Stimulated activated CD4-positive, alpha-beta T cell treated with anti-CD3 and anti-CD28 coated beads, Interleukin-2, amount 100 ng/mL, for 48 hours (primary cell): ENCODE measurements around the gene LHFPL2.
"Not testable (repeated sequence)": the region's sequence is repeated elsewhere in the genome, so short reads cannot be mapped to it uniquely, and the experiment has no call there.

Source experiments
- DNase-seq, 2 donors: peaks; one replicate each; pipeline ENCODE4 v3.0.0-alpha.2; 2020

LHFPL2 gene

DNA sequence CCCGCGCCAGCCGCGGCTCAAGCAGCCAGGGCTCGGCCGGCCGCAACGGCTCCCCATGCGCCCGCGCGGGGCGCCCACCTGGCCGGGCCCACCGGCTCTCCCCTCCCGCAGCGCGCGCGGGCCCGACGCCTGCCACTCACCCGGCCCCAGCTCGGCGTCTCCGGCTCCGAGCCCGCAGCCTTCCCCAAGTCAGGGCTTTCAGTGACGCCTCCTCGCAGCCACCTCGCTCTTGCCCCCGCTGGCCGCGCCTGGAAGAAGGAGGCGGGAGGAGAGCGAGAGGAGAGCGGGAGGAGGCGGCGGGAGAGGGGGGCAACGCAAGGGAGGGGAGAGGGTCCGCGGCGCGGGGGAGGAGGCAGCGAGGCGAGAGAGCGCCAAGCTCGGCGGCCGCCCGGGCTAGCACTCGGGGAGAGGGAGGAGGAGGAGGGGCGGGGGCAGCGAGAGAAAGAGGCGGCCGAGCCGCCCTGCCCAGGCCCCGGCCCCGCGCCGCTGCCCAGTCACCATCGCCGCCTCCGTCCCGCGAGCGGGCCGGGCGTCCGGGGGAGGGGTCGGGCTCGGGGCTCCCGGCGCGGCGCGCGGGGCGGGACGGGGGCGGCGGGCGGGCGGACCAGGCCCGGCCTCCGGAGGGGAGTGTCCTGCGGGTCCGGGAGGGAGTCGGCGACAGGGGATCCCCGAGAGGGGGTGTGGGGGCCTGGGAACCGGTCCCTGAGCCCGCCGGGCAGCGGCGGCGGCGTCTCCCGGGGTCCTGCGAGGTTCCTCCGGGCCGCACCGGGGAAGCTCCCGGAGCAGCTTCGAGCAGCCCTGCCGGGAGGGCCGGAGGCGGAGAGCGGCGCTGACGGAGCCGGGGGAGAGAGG lies at the start of gene LHFPL2:
LHFPL2 (minus strand) TSS at position 414 of the 852 bp plus-strand sequence. CDS start 138,559 bp downstream, outside the sequence.
- DNase-seq, result peak; percentile 11 to 15

DNA sequence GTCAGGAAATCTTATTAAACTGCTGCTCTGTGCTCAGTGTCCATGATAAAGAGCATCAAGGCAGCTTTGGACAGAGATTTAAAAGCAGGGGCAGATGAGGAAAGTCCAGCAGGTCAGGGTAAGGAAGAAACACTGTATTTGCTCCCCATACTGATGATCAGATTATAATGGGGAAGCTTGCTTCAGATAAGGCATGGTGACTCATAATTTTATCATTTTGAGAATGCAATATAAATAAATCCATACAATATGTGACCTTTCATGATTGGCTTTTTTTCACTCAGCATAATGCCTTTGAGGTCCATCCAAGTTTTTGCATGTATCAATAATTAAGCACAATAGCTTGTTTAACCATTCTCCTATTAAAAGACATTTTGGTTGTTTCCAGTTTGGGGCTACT lies 48.1 kb upstream of the LHFPL2 start:
- DNase-seq, result no peak

- not testable (repeated sequence) for DNase-seq
Observed at GRCh38 chr5:78696052-78696451, 47.5 kb upstream of the LHFPL2 start.

DNA sequence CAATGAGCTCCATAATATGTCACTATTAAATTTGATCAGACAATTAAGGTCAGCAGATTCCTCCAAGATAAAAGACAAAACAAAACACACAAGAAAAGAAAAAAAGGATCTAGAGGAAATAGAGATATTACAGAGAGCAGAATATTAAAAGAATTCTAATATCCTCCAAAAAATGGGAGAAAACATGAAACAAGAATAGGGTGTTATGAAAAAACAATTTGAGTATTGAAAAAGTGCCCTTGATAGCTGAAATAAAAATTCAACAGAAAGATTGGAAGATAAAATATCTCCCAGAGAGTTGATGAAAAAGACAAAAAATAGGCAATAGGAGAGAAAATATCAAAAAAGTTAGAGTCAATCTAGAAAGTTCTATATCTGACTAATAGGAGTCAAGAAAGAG lies 44.8 kb upstream of the LHFPL2 start:
- no peak for DNase-seq

DNA sequence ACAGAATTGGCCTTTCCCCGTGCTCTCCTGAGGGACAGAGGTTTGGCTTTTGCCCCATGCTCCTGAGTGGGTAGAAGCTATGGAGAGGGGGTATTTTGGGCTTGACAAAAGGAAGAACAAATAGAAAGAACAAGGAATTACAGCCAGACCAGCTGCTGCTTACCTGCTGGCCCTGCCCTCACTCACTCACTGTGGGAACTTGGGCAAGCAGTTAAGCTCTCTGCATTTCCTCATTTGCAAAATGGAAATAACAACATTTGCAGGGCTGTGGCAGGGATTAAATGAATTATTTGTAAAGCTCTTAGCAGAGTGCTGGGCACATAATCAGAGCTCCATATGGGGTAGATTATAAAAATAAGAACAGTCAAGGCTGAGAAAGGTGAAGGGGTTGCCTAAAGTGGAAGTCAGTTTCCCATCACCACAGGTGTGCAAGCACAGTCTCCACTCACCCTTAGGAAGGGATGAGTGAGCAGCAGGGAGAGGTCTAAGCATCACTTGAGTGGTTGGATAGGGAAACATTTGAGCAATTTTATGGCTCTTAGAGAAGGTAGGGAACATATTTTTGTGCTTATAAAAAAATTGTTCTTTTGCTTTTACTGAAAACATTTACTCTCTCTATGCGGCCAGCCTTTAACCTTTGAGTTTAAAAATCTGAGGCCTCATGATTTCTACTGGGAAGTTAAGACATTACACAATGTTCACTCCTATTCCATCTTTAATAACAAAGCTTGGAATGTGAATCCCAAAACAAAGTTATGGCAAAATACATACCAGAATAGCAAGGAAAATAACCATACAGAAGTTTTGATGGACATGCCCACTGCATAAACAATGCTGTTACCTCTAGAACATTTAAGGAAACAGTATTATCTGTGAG lies 42.8 kb upstream of the LHFPL2 start:
- no peak for DNase-seq

DNA sequence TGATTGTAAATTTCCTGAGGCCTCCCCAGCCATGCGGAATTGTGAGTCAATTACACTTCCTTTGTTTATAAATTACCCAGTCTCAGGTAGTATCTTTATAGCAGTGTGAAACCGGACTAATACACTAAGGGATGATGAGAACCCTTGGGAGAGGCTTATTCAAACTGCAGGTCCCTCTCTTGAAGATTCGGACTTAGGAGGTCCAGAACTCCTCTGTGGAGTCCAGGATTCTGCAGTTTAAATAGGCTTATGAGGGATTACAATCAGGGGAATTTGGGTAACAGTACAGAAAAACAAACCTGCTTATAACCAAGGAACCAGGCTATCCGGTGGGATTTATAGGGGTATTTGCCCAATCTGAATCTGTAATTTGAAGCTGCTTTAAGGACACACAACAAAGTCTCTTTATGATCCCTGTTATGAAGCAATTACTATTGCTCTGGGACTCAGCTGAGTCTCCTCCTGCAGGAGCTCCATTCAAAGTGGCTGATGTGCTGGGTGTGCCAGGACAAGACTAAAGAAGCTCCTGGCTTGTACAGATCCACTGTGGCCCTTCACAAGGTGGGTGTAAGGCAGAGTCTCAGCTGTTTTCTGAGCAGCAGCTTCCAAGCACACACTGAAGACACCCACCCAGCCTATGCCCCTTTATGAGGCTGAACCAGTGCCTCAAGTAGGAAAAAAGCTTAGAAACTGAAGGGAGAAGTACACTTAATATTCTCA lies 41.8 kb upstream of the LHFPL2 start:
- no peak for DNase-seq

GRCh38 chr5:78689540-78690252 lies 41.1 kb upstream of the LHFPL2 start:
- no peak for DNase-seq

DNA sequence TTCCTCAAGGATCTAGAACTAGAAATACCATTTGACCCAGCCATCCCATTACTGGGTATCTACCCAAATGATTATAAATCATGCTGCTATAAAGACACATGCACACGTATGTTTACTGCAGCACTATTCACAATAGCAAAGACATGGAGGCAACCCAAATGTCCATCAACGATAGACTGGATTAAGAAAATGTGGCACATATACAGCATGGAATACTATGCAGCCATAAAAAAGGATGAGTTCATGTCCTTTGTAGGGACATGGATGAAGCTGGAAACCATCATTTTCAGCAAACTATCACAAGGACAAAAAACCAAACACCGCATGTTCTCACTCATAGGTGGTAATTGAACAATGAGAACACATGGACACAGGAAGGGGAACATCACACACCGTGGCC lies 38.9 kb upstream of the LHFPL2 start:
- not testable (repeated sequence) for DNase-seq

GRCh38 chr5:78683905-78684304 lies 35.3 kb upstream of the LHFPL2 start:
- not testable (repeated sequence) for DNase-seq

GRCh38 chr5:78679905-78680304 lies 31.3 kb upstream of the LHFPL2 start:
- no peak for DNase-seq

DNA sequence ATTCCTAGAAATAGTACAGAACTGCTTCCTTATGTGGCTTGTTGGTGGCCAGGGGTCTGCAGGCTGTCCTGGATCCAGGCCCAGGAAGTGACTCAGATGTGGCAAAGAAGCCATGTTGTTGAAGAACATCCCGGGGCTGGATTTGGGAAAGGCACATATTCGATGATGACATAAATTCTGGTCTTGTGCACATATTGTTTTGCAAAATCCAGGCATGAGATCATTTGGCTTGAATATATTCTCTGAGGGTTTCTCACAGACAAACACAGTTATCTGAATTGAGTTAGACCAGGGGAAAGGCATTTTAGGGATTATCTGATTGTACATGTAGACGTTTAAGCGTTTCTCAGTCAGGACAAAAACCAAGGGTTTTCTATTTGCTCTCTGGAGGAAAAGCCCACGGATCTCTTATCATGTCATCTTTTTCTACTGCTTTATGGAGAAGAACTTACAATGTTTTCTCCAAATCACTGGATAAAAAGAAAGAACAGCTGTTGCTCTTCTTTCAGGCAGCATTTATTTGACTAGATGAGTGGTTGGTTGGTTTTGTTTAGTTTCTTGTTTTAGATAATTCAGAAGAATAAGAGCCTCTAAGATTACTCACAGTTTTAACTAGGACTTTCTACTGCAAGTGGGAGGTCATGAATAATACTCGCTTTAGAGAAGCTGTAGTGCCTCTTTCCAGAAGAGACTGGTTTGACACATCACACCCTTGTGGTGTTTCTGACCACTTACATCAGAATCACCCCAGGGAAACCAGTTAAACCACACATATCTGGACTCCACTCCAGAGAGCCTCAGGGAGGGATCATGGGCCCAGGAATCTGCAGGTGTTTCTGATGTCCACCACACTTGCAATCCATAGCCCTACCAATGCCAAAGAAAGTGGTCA lies 29.5 kb upstream of the LHFPL2 start:
- DNase-seq, result no peak

- no peak for DNase-seq
Observed at GRCh38 chr5:78675956-78676730, 27.6 kb upstream of the LHFPL2 start.

DNA sequence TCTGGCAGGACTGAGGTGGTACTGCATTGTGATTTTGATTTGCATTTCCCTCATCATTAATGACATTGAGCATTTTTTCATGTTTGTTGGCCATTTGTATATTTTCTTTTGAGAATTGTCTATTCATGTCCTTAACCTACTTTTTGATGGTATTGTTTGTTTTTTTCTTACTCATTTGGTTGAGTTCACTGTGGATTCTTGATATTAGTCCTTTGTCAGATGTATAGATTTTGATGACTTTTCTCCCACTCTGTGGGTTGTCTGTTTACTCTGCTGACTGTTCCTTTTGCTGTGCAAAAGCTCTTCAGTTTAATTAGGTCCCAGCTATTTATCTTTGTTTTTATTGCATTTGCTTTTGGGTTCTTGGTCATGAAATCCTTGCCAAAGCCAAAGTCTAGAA lies 25.3 kb upstream of the LHFPL2 start:
- DNase-seq, result not testable (repeated sequence)

- no peak for DNase-seq
Observed at GRCh38 chr5:78672154-78672553, 23.6 kb upstream of the LHFPL2 start.

- DNase-seq, result no peak
Observed at GRCh38 chr5:78671609-78672008, 23.0 kb upstream of the LHFPL2 start.

GRCh38 chr5:78670701-78671269 lies 22.2 kb upstream of the LHFPL2 start:
- no peak for DNase-seq

DNA sequence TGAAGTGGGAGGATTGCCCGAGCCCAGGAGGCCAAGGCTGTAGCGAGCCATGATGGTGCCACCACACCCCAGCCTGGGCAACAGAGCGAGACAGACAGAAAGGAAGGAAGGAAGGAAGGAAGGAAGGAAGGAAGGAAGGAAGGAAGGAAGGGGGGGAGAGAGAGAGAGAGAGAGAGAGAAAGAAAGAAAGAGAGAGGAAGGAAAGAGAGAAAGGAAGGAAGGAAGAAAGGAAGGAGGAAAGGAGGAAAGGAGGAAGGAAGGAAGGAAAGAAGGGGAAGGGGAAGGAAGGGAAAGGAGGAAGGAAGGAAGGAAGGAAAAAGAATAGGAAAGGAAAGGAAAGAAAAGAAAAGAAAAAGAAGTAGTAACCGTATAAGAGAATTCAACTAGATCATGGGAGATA lies 20.8 kb upstream of the LHFPL2 start:
- DNase-seq, result no peak

GRCh38 chr5:78667461-78668103 lies 19.0 kb upstream of the LHFPL2 start:
- DNase-seq, result no peak

DNA sequence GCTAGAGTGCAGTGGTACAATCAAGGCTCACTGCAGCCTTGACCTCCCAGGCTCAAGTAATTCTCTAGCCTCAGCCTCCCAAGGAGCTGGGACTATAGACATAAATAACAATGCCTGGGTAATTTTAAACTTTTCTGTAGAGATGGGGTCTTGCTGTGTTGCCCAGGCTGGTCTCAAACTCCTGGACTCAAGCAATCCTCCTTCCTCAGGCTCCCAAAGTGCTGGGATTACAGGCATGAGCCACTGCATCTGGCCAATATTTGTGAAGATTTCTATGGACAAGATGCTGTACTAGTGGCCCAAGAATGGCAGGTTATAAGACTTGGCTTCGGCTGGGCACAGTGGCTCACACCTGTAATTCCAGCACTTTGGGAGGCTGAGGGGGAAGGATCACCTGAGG lies 18.4 kb upstream of the LHFPL2 start:
- DNase-seq, result not testable (repeated sequence)

DNA sequence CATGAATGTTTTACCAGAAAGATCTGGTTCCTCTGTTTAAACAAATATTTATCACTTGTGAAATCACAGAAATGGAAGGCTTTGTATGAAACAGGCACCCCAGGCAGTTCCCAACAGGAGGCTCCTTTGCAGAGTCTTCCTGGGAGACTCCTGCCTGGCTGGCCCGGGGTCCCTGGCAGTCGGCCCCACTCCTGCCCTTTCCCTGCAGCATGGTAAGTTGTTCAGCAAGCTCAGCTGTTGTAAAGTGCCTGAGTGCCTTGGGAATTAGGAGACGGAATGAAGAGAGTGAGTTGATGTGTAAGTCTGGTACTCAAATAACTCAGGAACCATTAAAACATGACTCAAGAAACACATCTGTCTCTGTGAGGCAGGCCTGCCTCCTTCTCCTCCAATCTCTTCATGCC lies 17.5 kb upstream of the LHFPL2 start:
- DNase-seq, result no peak
